ENCODE data around the gene PNPLA1. TPM values are rescaled to one million over a fixed set of nuclear protein-coding genes. Genes with fewer than 3 reads are reported as not detected.

Gene PNPLA1
- total RNA-seq, 2 donors from 2014 or later: 2.0 TPM; not detected in 1

- intact Hi-C loops (cut with DNase I): no loop called here
- H3K9me3 ChIP-seq: no peaks in the 10 kb centered on the region
- TF ChIP-seq POLR2A (IDR thresholded peaks at IDR 0.05) (no peak), CTCF (IDR thresholded peaks at IDR 0.05) (no peak), POLR2AphosphoS5 (IDR thresholded peaks at IDR 0.05) (no peak)
- no peaks in the 10 kb centered on the region for H3K27me3 ChIP-seq (replicated peaks; ENCODE audit: insufficient read depth)
- no peaks in the 10 kb centered on the region for H3K36me3 ChIP-seq
- WGBS: 66% methylated on average over 7 of the region's 7 CpGs
- no peak overlapping the region for H3K27ac ChIP-seq
- DNase-seq (ENCODE audit: low spot score): no peak
- H3K4me3 ChIP-seq: no peak overlapping the region
- no peaks in the 10 kb centered on the region for H3K4me1 ChIP-seq (replicated peaks)
These were observed 56.6 kb downstream of the PNPLA1 start for GRCh38 chr6:36326356-36326995.

- TF ChIP-seq POLR2AphosphoS5 (IDR thresholded peaks at IDR 0.05) (no peak), POLR2A (IDR thresholded peaks at IDR 0.05) (no peak), CTCF (IDR thresholded peaks at IDR 0.05) (no peak)
- WGBS: 41% methylated on average over 6 of the region's 6 CpGs
These were observed 57.5 kb downstream of the PNPLA1 start for GRCh38 chr6:36327226-36327918.

GRCh38 chr6:36327919-36328236 is 58.0 kb downstream of the PNPLA1 start:
- Histone ChIP-seq H3K4me3 (no peak overlapping the region), H3K36me3 (no peaks in the 10 kb centered on the region), H3K27me3 (replicated peaks; ENCODE audit: insufficient read depth) (no peaks in the 10 kb centered on the region), H3K27ac (no peak overlapping the region), H3K4me1 (replicated peaks) (no peaks in the 10 kb centered on the region), H3K9me3 (no peaks in the 10 kb centered on the region)
- no peak for DNase-seq (ENCODE audit: low spot score)
- intact Hi-C loops (cut with DNase I): no loop called here
- TF ChIP-seq POLR2A (IDR thresholded peaks at IDR 0.05): no peak
- no peak for TF ChIP-seq CTCF (IDR thresholded peaks at IDR 0.05)
- TF ChIP-seq POLR2AphosphoS5 (IDR thresholded peaks at IDR 0.05): no peak

More at GRCh38 chr6:36327226-36327918, 57.5 kb downstream of the PNPLA1 start:
- Histone ChIP-seq H3K4me1 (replicated peaks) (no peaks in the 10 kb centered on the region), H3K4me3 (no peak overlapping the region), H3K27me3 (replicated peaks; ENCODE audit: insufficient read depth) (no peaks in the 10 kb centered on the region), H3K9me3 (no peaks in the 10 kb centered on the region), H3K27ac (no peak overlapping the region), H3K36me3 (no peaks in the 10 kb centered on the region)
- no peak for DNase-seq (ENCODE audit: low spot score)
- intact Hi-C loops (cut with DNase I): no loop called here

GRCh38 chr6:36328600-36328999 is 58.7 kb downstream of the PNPLA1 start:
- H3K4me3 ChIP-seq: no peak overlapping the region
- DNase-seq (ENCODE audit: low spot score): no peak
- intact Hi-C loops (cut with DNase I): no loop called here
- H3K4me1 ChIP-seq (replicated peaks): no peaks in the 10 kb centered on the region
- no peaks in the 10 kb centered on the region for H3K36me3 ChIP-seq
- H3K9me3 ChIP-seq: no peaks in the 10 kb centered on the region
- no peak overlapping the region for H3K27ac ChIP-seq
- 75% methylated on average over 7 of the region's 7 CpGs for WGBS
- H3K27me3 ChIP-seq (replicated peaks; ENCODE audit: insufficient read depth): no peaks in the 10 kb centered on the region
- no peak for TF ChIP-seq POLR2AphosphoS5 (IDR thresholded peaks at IDR 0.05)
- no peak for TF ChIP-seq POLR2A (IDR thresholded peaks at IDR 0.05)
- TF ChIP-seq CTCF (IDR thresholded peaks at IDR 0.05): no peak

- H3K4me1 ChIP-seq (replicated peaks): no peaks in the 10 kb centered on the region
- H3K9me3 ChIP-seq: no peaks in the 10 kb centered on the region
- no peaks in the 10 kb centered on the region for H3K27me3 ChIP-seq (replicated peaks; ENCODE audit: insufficient read depth)
- H3K36me3 ChIP-seq: no peaks in the 10 kb centered on the region
- intact Hi-C loops (cut with DNase I): no loop called here
- TF ChIP-seq POLR2AphosphoS5 (IDR thresholded peaks at IDR 0.05) (no peak), CTCF (IDR thresholded peaks at IDR 0.05) (no peak), POLR2A (IDR thresholded peaks at IDR 0.05) (no peak)
- no peak overlapping the region for H3K27ac ChIP-seq
- DNase-seq (ENCODE audit: low spot score): no peak
- no peak overlapping the region for H3K4me3 ChIP-seq
- 76% methylated on average over 14 of the region's 14 CpGs for WGBS
These were observed 60.0 kb downstream of the PNPLA1 start for GRCh38 chr6:36329798-36330291.
